ENCODE results near the gene SLC38A10.

SLC38A10 gene

DNA sequence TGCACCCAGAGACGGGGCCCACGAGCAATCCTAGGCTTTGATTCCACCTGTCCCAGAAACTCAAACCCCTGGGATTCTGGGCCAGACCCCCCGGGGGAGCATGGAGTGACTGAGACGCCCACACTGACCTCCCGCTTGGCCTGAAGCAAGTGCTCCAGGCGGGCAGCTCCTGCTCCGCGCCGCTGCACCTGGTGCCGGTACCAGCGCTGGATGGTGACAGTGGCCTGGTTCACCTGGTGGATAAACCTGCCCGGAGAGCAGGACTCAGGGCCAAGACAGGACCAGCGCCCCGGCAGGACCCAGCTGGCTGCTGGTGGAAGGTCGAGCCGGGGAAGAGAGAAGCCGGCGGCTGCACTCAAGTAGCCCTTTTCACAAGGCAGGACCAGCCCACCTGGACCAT, 94.9 kb downstream of the SLC38A10 start:
- DNase-seq, result no peak

DNA sequence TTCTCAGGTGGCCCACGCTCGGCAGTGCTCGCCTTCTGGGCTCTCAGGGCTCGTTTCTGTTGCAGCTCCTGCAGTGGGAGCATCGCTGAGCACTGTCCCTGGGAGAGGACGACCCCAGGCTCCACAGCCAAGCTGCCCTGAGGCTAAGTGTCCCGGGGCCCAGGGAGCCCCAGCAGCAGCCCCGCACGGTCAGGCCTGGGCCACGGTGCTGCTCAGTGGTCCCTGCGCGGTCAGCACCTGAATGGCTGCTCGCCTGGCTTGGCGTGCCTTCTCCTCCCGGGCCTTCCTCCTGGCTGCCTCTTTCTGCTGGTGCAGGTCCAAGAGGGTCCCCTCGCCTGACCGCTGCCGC, 95.7 kb downstream of the SLC38A10 start:
- DNase-seq, result no peak

- DNase-seq, result no peak
Measured at GRCh38 chr17:81198826-81199481, 96.2 kb downstream of the SLC38A10 start.

- DNase-seq, result no peak
Measured at GRCh38 chr17:81197831-81198490, 97.1 kb downstream of the SLC38A10 start.

GRCh38 chr17:81197409-81197795, 97.7 kb downstream of the SLC38A10 start:
- no peak for DNase-seq

GRCh38 chr17:81196505-81197408, 98.3 kb downstream of the SLC38A10 start:
- DNase-seq, result no peak

- DNase-seq, result no peak
Measured at GRCh38 chr17:81195941-81196495, 99.1 kb downstream of the SLC38A10 start.
